CD14-positive monocyte (primary cell): ENCODE results near the gene KCNQ1OT1. TPM values are rescaled to one million over a fixed set of nuclear protein-coding genes. Genes with fewer than 3 reads are reported as not detected.
A peak's percentile ranks its signal among the peaks of the same experiment; 100 is the strongest.

Source experiments
- DNase-seq, 3 donors: peaks; one replicate each; pipeline ENCODE4 v3.0.0-alpha.2; 2011 to 2022
- H2AFZ ChIP-seq: 2 replicates; pipeline ENCODE4 v1.6.0; 2012; ENCODE audit warnings: mild to moderate bottlenecking, low read depth, low read length, inconsistent platforms; ENCODE audit not compliant: insufficient read depth, poor library complexity, severe bottlenecking
- H3K27ac ChIP-seq, 2 donors: 1 replicate in 1 of 2; 2 replicates in 1 of 2; pipeline ENCODE4 v1.5.1; 2012 to 2013; ENCODE audit warnings: low read length in 2 of 2, control low read depth in 1 of 2, inconsistent platforms in 1 of 2, low read depth in 1 of 2, mild to moderate bottlenecking in 1 of 2
- H3K27me3 ChIP-seq, 2 donors: one replicate each; pipeline versions ENCODE4 v1.6.0 to v1.6.1; 2011 to 2013; ENCODE audit warnings: low read length in 2 of 2; ENCODE audit not compliant: control insufficient read depth in 2 of 2, insufficient read depth in 2 of 2
- H3K36me3 ChIP-seq, 2 donors: replicated peaks in 1 of 2; 1 replicate in 1 of 2; 2 replicates in 1 of 2; pipeline versions ENCODE4 v1.5.1 to v1.6.1; 2012 to 2013; ENCODE audit warnings: low read length in 2 of 2, control low read depth in 1 of 2, inconsistent platforms in 1 of 2, mild to moderate bottlenecking in 1 of 2; ENCODE audit not compliant: insufficient read depth in 2 of 2, control insufficient read depth in 1 of 2
- H3K4me1 ChIP-seq, 2 donors: 1 replicate in 1 of 2; 2 replicates in 1 of 2; pipeline versions ENCODE4 v1.5.1 to v1.6.1; 2012 to 2013; ENCODE audit warnings: low read length in 2 of 2, control low read depth in 1 of 2, inconsistent platforms in 1 of 2, mild to moderate bottlenecking in 1 of 2, moderate library complexity in 1 of 2; ENCODE audit not compliant: insufficient read depth in 2 of 2, control insufficient read depth in 1 of 2
- H3K4me2 ChIP-seq: replicated peaks from 2 replicates; pipeline ENCODE3; 2012; ENCODE audit warnings: low read length, moderate library complexity, mild to moderate bottlenecking; ENCODE audit not compliant: poor library complexity, severe bottlenecking; ENCODE audit errors: extremely low read depth
- H3K4me3 ChIP-seq, 3 experiments: fragments of 200-600 bp in 1 of 3; sonication (generic) in 1 of 3; replicated peaks in 1 of 3; 1 replicate in 2 of 3; 2 replicates in 1 of 3; pipeline ENCODE4 v1.5.1; 2011 to 2013; ENCODE audit warnings: low read length in 3 of 3, mild to moderate bottlenecking in 3 of 3, control low read depth in 2 of 3, low read depth in 2 of 3, inconsistent platforms in 1 of 3, moderate library complexity in 1 of 3
- H3K79me2 ChIP-seq: 2 replicates; pipeline ENCODE4 v1.6.0; 2012; ENCODE audit warnings: mild to moderate bottlenecking, control low read depth, inconsistent platforms, low read length, moderate library complexity; ENCODE audit not compliant: insufficient read depth
- H3K9ac ChIP-seq: 2 replicates; pipeline ENCODE4 v1.6.0; 2017; ENCODE audit warnings: low read length, mild to moderate bottlenecking; ENCODE audit not compliant: insufficient read depth, poor library complexity, severe bottlenecking
- H3K9me3 ChIP-seq, 2 donors: replicated peaks in 1 of 2; 1 replicate in 1 of 2; 2 replicates in 1 of 2; pipeline versions ENCODE4 v1.5.1 to v1.6.1; 2012 to 2013; ENCODE audit warnings: low read length in 2 of 2, control low read depth in 1 of 2; ENCODE audit not compliant: control insufficient read depth in 1 of 2, insufficient read depth in 1 of 2
- H4K20me1 ChIP-seq: 2 replicates; pipeline ENCODE4 v1.6.0; 2012; ENCODE audit warnings: mild to moderate bottlenecking, low read length, control low read depth, moderate library complexity; ENCODE audit not compliant: insufficient read depth
- H3K27ac Mint-ChIP-seq, 7 donors: one replicate each; pipeline ENCODE4 v1.8.0; 2020; ENCODE audit warnings: mild to moderate bottlenecking in 7 of 7, mixed read lengths in 7 of 7, moderate library complexity in 6 of 7, inconsistent platforms in 2 of 7
- H3K27me3 Mint-ChIP-seq, 3 donors: one replicate each; pipeline ENCODE4 v1.8.0; 2021 to 2022; ENCODE audit warnings: low read depth in 3 of 3, mild to moderate bottlenecking in 3 of 3, mixed read lengths in 3 of 3, moderate library complexity in 3 of 3, inconsistent platforms in 1 of 3
- H3K36me3 Mint-ChIP-seq, 2 donors: one replicate each; pipeline ENCODE4 v1.8.0; 2020; ENCODE audit warnings: mixed read lengths in 2 of 2, inconsistent platforms in 1 of 2, mild to moderate bottlenecking in 1 of 2
- H3K4me1 Mint-ChIP-seq: one replicate; pipeline ENCODE4 v1.8.0; 2020; ENCODE audit warnings: mild to moderate bottlenecking, mixed read lengths
- H3K4me3 Mint-ChIP-seq, 2 donors: one replicate each; pipeline ENCODE4 v1.8.0; 2020; ENCODE audit warnings: mild to moderate bottlenecking in 2 of 2, mixed read lengths in 2 of 2, moderate library complexity in 1 of 2
- H3K9me3 Mint-ChIP-seq, 7 donors: one replicate each; pipeline ENCODE4 v1.8.0; 2020 to 2022; ENCODE audit warnings: mixed read lengths in 7 of 7, mild to moderate bottlenecking in 6 of 7, moderate library complexity in 6 of 7, inconsistent platforms in 2 of 7
- WGBS: methylation state at CpG from one replicate; pipeline ENCODE4 v1.1.5; 2013; ENCODE audit warnings: missing lambda C conversion rate; ENCODE audit not compliant: insufficient coverage; 5-methylcytosine and 5-hydroxymethylcytosine counted together
- intact Hi-C, 2 donors: fragments of 100-400 bp; cut with micrococcal nuclease; formaldehyde crosslinking; loops; one replicate each; pipeline versions ENCODE4 v1.15.0 to v1.15.1; 2023
- polyA plus RNA-seq, 3 donors: library from polyadenylated mRNA; depleted of rRNA in 1 of 3; unstranded in 2 of 3; stranded (reverse) in 1 of 3; fragments of 300-500 nt in 2 of 3; fragments of >200 nt in 1 of 3; fragmentation: Illumina TruSeq in 2 of 3; gene quantifications; 1 replicate in 2 of 3; 2 replicates in 1 of 3; pipeline ENCODE4 v1.2.3, GENCODE V29; 2012 to 2021
- TF ChIP-seq, protein P1 (sequence below): fragments of 200-600 bp; IDR thresholded peaks from one replicate; pipeline ENCODE4 v1.8.0; 2022; ENCODE audit warnings: antibody characterized with exemption, mild to moderate bottlenecking

The KCNQ1OT1 gene
- polyA plus RNA-seq, 3 donors = 0.01 to 0.04 (median 0.03) TPM

DNA sequence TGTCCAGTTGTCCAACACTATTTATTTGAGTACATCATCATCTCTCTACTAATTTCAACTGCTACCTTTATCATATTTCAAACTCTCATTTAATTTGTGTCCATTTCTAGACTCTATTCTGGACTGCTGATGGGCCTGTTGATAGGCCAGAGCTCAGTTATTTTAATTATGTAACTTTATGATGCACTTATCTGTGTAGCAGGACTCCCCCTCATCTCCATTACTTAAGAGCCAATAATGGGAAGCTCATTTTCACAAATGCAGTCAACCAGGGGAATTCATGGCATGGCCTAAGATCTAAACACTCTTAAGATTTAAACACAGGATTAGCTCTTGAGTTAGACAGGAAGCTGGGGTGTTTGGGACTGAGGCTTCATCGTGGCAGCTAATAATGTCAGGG lies 21.4 kb downstream of the KCNQ1OT1 start:
- H2AFZ ChIP-seq = no peak overlapping the region
- H3K36me3 ChIP-seq = peaks cover 5 to 17% of the 10 kb centered on the region in 2 donors
- H3K27me3 ChIP-seq = no peaks in the 10 kb centered on the region
- H3K9ac ChIP-seq = no peak overlapping the region
- H4K20me1 ChIP-seq = peaks cover 70% of the 10 kb centered on the region
- Mint-ChIP-seq H3K4me3 (no peak overlapping the region), H3K36me3 (peaks cover 9 to 40% of the 10 kb centered on the region in 2 donors), H3K27me3 (peaks cover 0 to 2% (median 0%) of the 10 kb centered on the region in 3 donors), H3K9me3 (no peaks in the 10 kb centered on the region), H3K27ac (no peak overlapping the region), H3K4me1 (peaks cover 35% of the 10 kb centered on the region)
- no peak overlapping the region for H3K27ac ChIP-seq
- H3K4me3 ChIP-seq = no peak overlapping the region
- TF ChIP-seq, protein P1, sequence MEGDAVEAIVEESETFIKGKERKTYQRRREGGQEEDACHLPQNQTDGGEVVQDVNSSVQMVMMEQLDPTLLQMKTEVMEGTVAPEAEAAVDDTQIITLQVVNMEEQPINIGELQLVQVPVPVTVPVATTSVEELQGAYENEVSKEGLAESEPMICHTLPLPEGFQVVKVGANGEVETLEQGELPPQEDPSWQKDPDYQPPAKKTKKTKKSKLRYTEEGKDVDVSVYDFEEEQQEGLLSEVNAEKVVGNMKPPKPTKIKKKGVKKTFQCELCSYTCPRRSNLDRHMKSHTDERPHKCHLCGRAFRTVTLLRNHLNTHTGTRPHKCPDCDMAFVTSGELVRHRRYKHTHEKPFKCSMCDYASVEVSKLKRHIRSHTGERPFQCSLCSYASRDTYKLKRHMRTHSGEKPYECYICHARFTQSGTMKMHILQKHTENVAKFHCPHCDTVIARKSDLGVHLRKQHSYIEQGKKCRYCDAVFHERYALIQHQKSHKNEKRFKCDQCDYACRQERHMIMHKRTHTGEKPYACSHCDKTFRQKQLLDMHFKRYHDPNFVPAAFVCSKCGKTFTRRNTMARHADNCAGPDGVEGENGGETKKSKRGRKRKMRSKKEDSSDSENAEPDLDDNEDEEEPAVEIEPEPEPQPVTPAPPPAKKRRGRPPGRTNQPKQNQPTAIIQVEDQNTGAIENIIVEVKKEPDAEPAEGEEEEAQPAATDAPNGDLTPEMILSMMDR = no peak
- WGBS = 70% methylated on average over 1 of the region's 1 CpG
- H3K4me2 ChIP-seq = no peak overlapping the region
- intact Hi-C loops = no loop called here
- peaks cover 28 to 31% of the 10 kb centered on the region in 2 donors for H3K4me1 ChIP-seq
- no peak for DNase-seq
- H3K79me2 ChIP-seq = no peaks in the 10 kb centered on the region
- H3K9me3 ChIP-seq = no peaks in the 10 kb centered on the region

DNA sequence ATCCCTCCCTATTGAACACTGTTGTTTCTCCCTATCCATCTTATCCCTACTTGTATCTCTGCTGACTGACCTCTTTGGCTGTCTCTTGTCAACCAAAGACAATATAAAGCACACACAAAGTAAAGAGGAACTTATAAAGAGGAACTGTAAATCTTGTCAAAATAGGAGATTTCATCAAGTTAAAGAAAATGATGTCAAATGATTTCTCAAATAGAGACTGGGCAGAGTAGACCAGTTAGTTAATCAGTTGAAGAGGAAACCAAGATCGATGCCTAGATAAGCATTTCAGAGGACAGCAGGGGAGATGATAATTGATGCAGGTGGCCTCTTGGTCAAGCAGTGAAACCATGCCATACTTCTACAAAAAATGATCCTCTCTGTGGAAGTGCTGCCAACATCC lies 22.7 kb downstream of the KCNQ1OT1 start:
- no peaks in the 10 kb centered on the region for H3K9me3 Mint-ChIP-seq
- H3K4me1 Mint-ChIP-seq = peaks cover 37% of the 10 kb centered on the region
- TF ChIP-seq, protein P1 = no peak
- Histone ChIP-seq H3K27ac (peak overlapping the region in 1 of 2 donors; percentile 27), H4K20me1 (peaks cover 70% of the 10 kb centered on the region), H2AFZ (no peak overlapping the region), H3K79me2 (no peaks in the 10 kb centered on the region), H3K27me3 (no peaks in the 10 kb centered on the region), H3K4me2 (no peak overlapping the region), H3K9ac (no peak overlapping the region), H3K4me1 (peaks cover 28 to 31% of the 10 kb centered on the region in 2 donors), H3K4me3 (no peak overlapping the region), H3K9me3 (no peaks in the 10 kb centered on the region), H3K36me3 (peaks cover 2 to 5% of the 10 kb centered on the region in 2 donors)
- H3K27ac Mint-ChIP-seq = peak overlapping the region in 6 of 7 donors; percentile 1 to 50 (median 36)
- H3K36me3 Mint-ChIP-seq = peaks cover 12 to 48% of the 10 kb centered on the region in 2 donors
- H3K4me3 Mint-ChIP-seq = no peak overlapping the region
- peak; percentile 27 to 58 (median 37) for DNase-seq
- intact Hi-C loops = no loop called here
- H3K27me3 Mint-ChIP-seq = peaks cover 0 to 2% (median 0%) of the 10 kb centered on the region in 3 donors
- WGBS = 0% methylated on average over 1 of the region's 1 CpG
